Smooth muscle cell (in vitro differentiated cells): ENCODE data around the gene PHKB. TPM values are rescaled to one million over a fixed set of nuclear protein-coding genes. Genes with fewer than 3 reads are reported as not detected.
"Not testable (repeated sequence)": the region's sequence is repeated elsewhere in the genome, so short reads cannot be mapped to it uniquely, and the experiment has no call there.

Source experiments
- DNase-seq: peaks from one replicate; lab custom pipeline; 2025; ENCODE audit not compliant: unreplicated experiment; lab: John Stamatoyannopoulos, UW
- H2AFZ ChIP-seq: fragments of 200-600 bp; sonication (generic); 2 replicates; pipeline ENCODE4 v1.6.0; 2016; ENCODE audit warnings: antibody characterized with exemption, low read depth, mild to moderate bottlenecking
- H3F3A ChIP-seq: fragments of 200-600 bp; sonication (generic); 2 replicates; pipeline ENCODE4 v1.6.0; 2017; ENCODE audit warnings: antibody characterized with exemption, low read depth
- H3K27ac ChIP-seq: fragments of 200-600 bp; sonication (generic); 2 replicates; pipeline ENCODE4 v1.5.1; 2016; ENCODE audit warnings: low read depth, mild to moderate bottlenecking
- H3K27me3 ChIP-seq: fragments of 200-600 bp; sonication (generic); 2 replicates; pipeline ENCODE4 v1.6.1; 2016; ENCODE audit warnings: low read depth, mild to moderate bottlenecking
- H3K36me3 ChIP-seq: fragments of 200-600 bp; sonication (generic); 2 replicates; pipeline ENCODE4 v1.5.1; 2016; ENCODE audit warnings: low read depth
- H3K4me1 ChIP-seq: fragments of 200-600 bp; sonication (generic); 2 replicates; pipeline ENCODE4 v1.5.1; 2016; ENCODE audit warnings: low read depth
- H3K4me2 ChIP-seq: fragments of 200-600 bp; sonication (generic); 2 replicates; pipeline ENCODE4 v1.6.0; 2016; ENCODE audit warnings: mild to moderate bottlenecking
- H3K4me3 ChIP-seq: fragments of 200-600 bp; sonication (generic); 2 replicates; pipeline ENCODE4 v1.5.1; 2016; ENCODE audit warnings: mild to moderate bottlenecking
- H3K79me2 ChIP-seq: fragments of 200-600 bp; sonication (generic); 2 replicates; pipeline ENCODE4 v1.6.0; 2016; ENCODE audit warnings: low read depth, mild to moderate bottlenecking
- H3K9ac ChIP-seq: fragments of 200-600 bp; sonication (generic); 2 replicates; pipeline ENCODE4 v1.6.0; 2016; ENCODE audit warnings: low read depth
- H3K9me3 ChIP-seq: fragments of 200-600 bp; sonication (generic); replicated peaks from 2 replicates; pipeline ENCODE4 v1.5.1; 2016; ENCODE audit warnings: low read depth
- H4K20me1 ChIP-seq: fragments of 200-600 bp; sonication (generic); 2 replicates; pipeline ENCODE4 v1.6.0; 2016; ENCODE audit warnings: low read depth
- CTCF ChIP-seq: fragments of 200-600 bp; sonication (generic); IDR thresholded peaks from 2 replicates; pipeline ENCODE4 v1.5.1; 2017; ENCODE audit warnings: borderline replicate concordance, mild to moderate bottlenecking, antibody characterized with exemption; ENCODE audit not compliant: insufficient read depth, poor library complexity, severe bottlenecking
- WGBS: methylation state at CpG from one replicate; pipeline ENCODE4 v1.1.7; 2016; ENCODE audit warnings: low lambda C conversion rate; 5-methylcytosine and 5-hydroxymethylcytosine counted together
- polyA plus RNA-seq: library from polyadenylated mRNA; unstranded; fragments of >200 nt; fragmentation: Nextera tagmentation; extraction: Ambion mirVana; gene quantifications from 2 replicates; pipeline ENCODE4 v1.2.1, GENCODE V29; 2016
- total RNA-seq: library from RNA; depleted of rRNA; stranded (reverse); fragments of >200 nt; gene quantifications from 2 replicates; pipeline ENCODE4 v1.2.3, GENCODE V29; 2014

Gene PHKB
- total and polyA plus RNA-seq, 2 experiments from 2014 or later, result 11.4 to 30.3 TPM

- not testable (repeated sequence) for DNase-seq, H4K20me1 ChIP-seq, H2AFZ ChIP-seq, H3K4me3 ChIP-seq, H3K79me2 ChIP-seq, H3K9ac ChIP-seq, H3K36me3 ChIP-seq, H3K4me2 ChIP-seq, H3K27me3 ChIP-seq, H3F3A ChIP-seq, H3K27ac ChIP-seq, H3K4me1 ChIP-seq
- H3K9me3 ChIP-seq, result peaks cover 18% of the 10 kb centered on the region
- WGBS, result 98% methylated on average over 3 of the region's 3 CpGs
Measured at GRCh38 chr16:47541135-47541534, 80.0 kb downstream of the PHKB start.

DNA sequence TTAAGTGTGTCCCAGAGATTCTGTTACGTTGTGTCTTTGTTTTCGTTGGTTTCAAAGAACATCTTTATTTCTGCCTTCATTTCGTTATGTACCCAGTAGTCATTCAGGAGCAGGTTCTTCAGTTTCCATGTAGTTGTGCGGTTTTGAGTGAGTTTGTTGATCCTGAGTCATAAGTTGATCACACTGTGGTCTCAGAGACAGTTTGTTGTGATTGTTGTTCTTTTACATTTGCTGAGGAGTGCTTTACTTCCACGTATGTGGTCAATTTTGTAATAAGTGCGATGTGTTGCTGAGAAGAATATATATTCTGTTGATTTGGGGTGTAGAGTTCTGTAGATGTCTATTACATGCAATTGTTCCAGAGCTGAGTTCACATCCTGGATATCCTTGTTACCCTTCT lies 83.1 kb downstream of the PHKB start:
- H3K4me1 ChIP-seq, H3K4me2 ChIP-seq, H3K27me3 ChIP-seq, H3K4me3 ChIP-seq, H2AFZ ChIP-seq, DNase-seq, H3F3A ChIP-seq, H3K36me3 ChIP-seq, H3K79me2 ChIP-seq, H3K9ac ChIP-seq, H3K27ac ChIP-seq, H4K20me1 ChIP-seq: not testable (repeated sequence)
- peaks cover 19% of the 10 kb centered on the region for H3K9me3 ChIP-seq
- 98% methylated on average over 6 of the region's 6 CpGs for WGBS

DNA sequence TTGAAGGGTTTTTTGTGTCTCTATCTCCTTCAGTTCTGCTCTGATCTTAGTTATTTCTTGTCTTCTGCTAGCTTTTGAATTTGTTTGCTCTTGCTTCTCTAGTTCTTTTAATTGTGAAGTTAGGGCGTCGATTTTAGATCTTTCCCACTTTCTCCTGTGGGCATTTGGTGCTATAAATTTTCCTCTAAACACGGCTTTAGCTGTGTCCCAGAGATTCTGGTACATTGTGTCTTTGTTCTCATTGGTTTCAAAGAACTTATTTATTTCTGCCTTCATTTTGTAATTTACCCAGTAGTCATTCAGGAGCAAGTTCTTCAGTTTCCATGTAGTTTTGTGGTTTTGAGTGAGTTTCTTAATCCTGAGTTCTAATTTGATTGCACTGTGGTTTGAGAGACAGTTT lies 90.1 kb downstream of the PHKB start:
- not testable (repeated sequence) for H3K9me3 ChIP-seq, H3K27me3 ChIP-seq, H3K4me1 ChIP-seq, H3K27ac ChIP-seq, H3F3A ChIP-seq, H3K4me2 ChIP-seq, H2AFZ ChIP-seq, H4K20me1 ChIP-seq, H3K4me3 ChIP-seq, H3K79me2 ChIP-seq, H3K9ac ChIP-seq, DNase-seq
- WGBS, result 98% methylated on average over 3 of the region's 3 CpGs
- H3K36me3 ChIP-seq, result peaks cover 13% of the 10 kb centered on the region

- 97% methylated on average over 3 of the region's 3 CpGs for WGBS
Measured at GRCh38 chr16:47551767-47552166, 90.6 kb downstream of the PHKB start.

GRCh38 chr16:47553853-47554564 lies 92.9 kb downstream of the PHKB start:
- Histone ChIP-seq H3K36me3 (peaks cover 5% of the 10 kb centered on the region), H4K20me1 (no peaks in the 10 kb centered on the region), H3K27ac (no peak overlapping the region), H3K27me3 (no peaks in the 10 kb centered on the region), H2AFZ (no peak overlapping the region), H3K9ac (no peak overlapping the region), H3K4me2 (no peak overlapping the region), H3K4me3 (no peak overlapping the region), H3K79me2 (no peaks in the 10 kb centered on the region), H3K4me1 (no peaks in the 10 kb centered on the region), H3F3A (no peaks in the 10 kb centered on the region), H3K9me3 (peaks cover 6% of the 10 kb centered on the region)
- TF ChIP-seq CTCF, result no peak
- 96% methylated on average over 11 of the region's 11 CpGs for WGBS
- DNase-seq, result no peak

More at GRCh38 chr16:47551767-47552166, 90.6 kb downstream of the PHKB start:
- not testable (repeated sequence) for H3K4me3 ChIP-seq, H3K27ac ChIP-seq, H3K9ac ChIP-seq, H3K4me1 ChIP-seq, H3F3A ChIP-seq, H2AFZ ChIP-seq, H4K20me1 ChIP-seq, H3K4me2 ChIP-seq, DNase-seq, H3K79me2 ChIP-seq, H3K27me3 ChIP-seq, H3K9me3 ChIP-seq
- H3K36me3 ChIP-seq, result peaks cover 13% of the 10 kb centered on the region

- H2AFZ ChIP-seq, result not testable (repeated sequence)
Measured at GRCh38 chr16:47554587-47554986, 93.5 kb downstream of the PHKB start.

More at GRCh38 chr16:47554587-47554986, 93.5 kb downstream of the PHKB start:
- not testable (repeated sequence) for H3K36me3 ChIP-seq, H3K4me3 ChIP-seq, H3K9ac ChIP-seq, DNase-seq, H3K27me3 ChIP-seq, H3K79me2 ChIP-seq, H3K9me3 ChIP-seq, H3K27ac ChIP-seq, H4K20me1 ChIP-seq, H3K4me2 ChIP-seq, H3F3A ChIP-seq, H3K4me1 ChIP-seq
- 97% methylated on average over 8 of the region's 8 CpGs for WGBS
